A549 (cell line): Measurements from ENCODE around the gene STIM1.

Experiments used
- CHD4 ChIP-seq: fragments of 200-600 bp; sonication (generic); IDR thresholded peaks from 2 replicates; pipeline ENCODE4 v1.6.1; 2016; ENCODE audit warnings: antibody characterized with exemption, mild to moderate bottlenecking, borderline replicate concordance
- CTCF ChIP-seq: fragments of >200 bp; sonication (Bioruptor Twin); formaldehyde crosslinking; IDR thresholded peaks from 3 replicates; pipeline ENCODE4 v1.5.1; 2016
- EP300 ChIP-seq, 2 experiments: fragments of >200 bp; sonication (Bioruptor Twin); formaldehyde crosslinking; IDR thresholded peaks; 2 replicates in 1 of 2; 3 replicates in 1 of 2; pipeline ENCODE4 v1.6.1; 2016 to 2017
- FOSL2 ChIP-seq, 2 experiments: fragments of 450-650 bp in 1 of 2; fragments of >200 bp in 1 of 2; sonication (Bioruptor Twin) in 1 of 2; formaldehyde crosslinking; IDR thresholded peaks; 2 replicates each; pipeline versions ENCODE4 v1.5.0 to v1.6.1; 2016 to 2020; ENCODE audit warnings: mild to moderate bottlenecking in 1 of 2, moderate library complexity in 1 of 2
- FOXS1 ChIP-seq: fragments of 250-450 bp; sonication (Bioruptor Pico); IDR thresholded peaks from 2 replicates; pipeline ENCODE4 v1.5.0; 2020; ENCODE audit warnings: mild to moderate bottlenecking, moderate library complexity
- HOXA7 ChIP-seq: fragments of 250-450 bp; sonication (Bioruptor Pico); IDR thresholded peaks from 2 replicates; pipeline ENCODE4 v1.5.0; 2020; ENCODE audit warnings: mild to moderate bottlenecking, moderate library complexity
- JUN ChIP-seq, 2 experiments: fragments of >200 bp; sonication (Bioruptor Twin); formaldehyde crosslinking; IDR thresholded peaks; 2 replicates in 1 of 2; 3 replicates in 1 of 2; pipeline ENCODE4 v1.6.1; 2016 to 2017
- PHF8 ChIP-seq: fragments of 200-600 bp; sonication (generic); IDR thresholded peaks from 2 replicates; pipeline ENCODE4 v1.6.1; 2016; ENCODE audit warnings: low read depth, mild to moderate bottlenecking, antibody characterized with exemption, moderate library complexity, borderline replicate concordance
- POLR2A ChIP-seq: IDR thresholded peaks from 2 replicates; pipeline ENCODE4 v1.6.1; 2012; ENCODE audit warnings: mild to moderate bottlenecking, low read length

- TF ChIP-seq POLR2A (no peak), CTCF (no peak), CHD4 (no peak), FOXS1 (CRISPR knock-in tag) (no peak), HOXA7 (CRISPR knock-in tag) (no peak), EP300 (IDR thresholded peaks at IDR 0.05) (no peak), PHF8 (no peak), JUN (IDR thresholded peaks at IDR 0.05) (no peak), FOSL2 (IDR thresholded peaks at IDR 0.05) (no peak), FOSL2 (CRISPR knock-in tag; IDR thresholded peaks at IDR 0.05) (no peak)
Measured at GRCh38 chr11:3840004-3840869, 15.2 kb upstream of the STIM1 start.
